Choroid plexus epithelial cell (primary cell): ENCODE data around the gene WASF1.
"Not testable (repeated sequence)": the region's sequence is repeated elsewhere in the genome, so short reads cannot be mapped to it uniquely, and the experiment has no call there.

Source experiments
- DNase-seq: peaks from one replicate; pipeline ENCODE4 v3.0.0-alpha.2; 2010; ENCODE audit warnings: low read depth
- H3K4me3 ChIP-seq: 2 replicates; pipeline ENCODE4 v1.5.1; 2011; ENCODE audit warnings: low read depth, mild to moderate bottlenecking, control low read depth, low read length, moderate library complexity
- CTCF ChIP-seq: conservative IDR thresholded peaks from 2 replicates; pipeline ENCODE4 v1.5.1; 2011; ENCODE audit warnings: low read depth, mild to moderate bottlenecking, control low read depth, inconsistent platforms, low read length, moderate library complexity

WASF1 gene

GRCh38 chr6:110137924-110138887, 41.3 kb downstream of the WASF1 start:
- DNase-seq = no peak
- TF ChIP-seq CTCF = no peak

DNA sequence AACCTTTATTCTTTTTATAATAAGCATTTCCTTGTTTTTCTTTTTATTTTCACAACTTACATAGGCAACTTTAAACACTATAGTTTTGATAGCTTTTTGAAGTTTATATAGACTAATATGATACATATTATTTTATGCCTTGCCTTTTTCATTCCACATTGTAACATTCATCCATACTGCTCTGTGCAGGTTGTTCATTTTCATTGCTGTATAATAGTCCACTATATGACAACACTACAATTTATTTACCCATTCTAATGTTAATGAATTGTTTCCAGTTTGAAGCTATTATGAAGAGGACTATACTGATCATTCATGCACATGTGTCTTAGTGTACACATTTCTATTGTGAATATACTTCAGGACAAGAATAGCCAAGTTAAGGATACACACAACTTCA, 49.1 kb downstream of the WASF1 start:
- no peak overlapping the region for H3K4me3 ChIP-seq
- no peak for TF ChIP-seq CTCF
- no peak for DNase-seq

More at GRCh38 chr6:110137924-110138887, 41.3 kb downstream of the WASF1 start:
- no peak overlapping the region for H3K4me3 ChIP-seq

DNA sequence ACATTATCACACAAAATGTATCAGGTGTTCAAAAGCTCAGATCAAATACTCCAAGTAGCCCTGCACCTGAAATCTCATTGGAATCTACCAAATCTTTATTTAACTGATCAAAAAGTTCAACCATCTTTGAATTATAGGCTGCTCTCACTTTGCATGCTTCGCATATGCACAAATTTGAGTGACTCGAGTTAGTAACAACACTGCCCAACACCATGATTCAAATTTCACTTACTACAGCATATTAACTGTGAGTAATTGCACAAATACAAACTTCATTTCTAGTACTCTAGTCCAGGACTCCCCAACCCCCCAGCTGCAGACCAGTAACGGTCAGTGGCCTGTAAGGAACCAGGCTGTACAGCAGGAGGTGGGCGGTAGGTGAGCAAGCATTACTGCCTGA, 51.1 kb downstream of the WASF1 start:
- DNase-seq = no peak
- no peak for TF ChIP-seq CTCF

GRCh38 chr6:110125361-110125760, 54.1 kb downstream of the WASF1 start:
- no peak for DNase-seq
- H3K4me3 ChIP-seq = no peak overlapping the region
- TF ChIP-seq CTCF = no peak

More for the DNA sequence above, 51.1 kb downstream of the WASF1 start:
- no peak overlapping the region for H3K4me3 ChIP-seq

GRCh38 chr6:110121655-110122054, 57.8 kb downstream of the WASF1 start:
- DNase-seq, H3K4me3 ChIP-seq: not testable (repeated sequence)

GRCh38 chr6:110116258-110116657, 63.2 kb downstream of the WASF1 start:
- no peak for TF ChIP-seq CTCF
- no peak overlapping the region for H3K4me3 ChIP-seq
- DNase-seq = no peak

GRCh38 chr6:110114004-110114403, 65.5 kb downstream of the WASF1 start:
- TF ChIP-seq CTCF = no peak
- no peak overlapping the region for H3K4me3 ChIP-seq
- no peak for DNase-seq
